ENCODE data around the gene SHC2. TPM values are rescaled to one million over a fixed set of nuclear protein-coding genes. Genes with fewer than 3 reads are reported as not detected.
"Not testable (repeated sequence)": the region's sequence is repeated elsewhere in the genome, so short reads cannot be mapped to it uniquely, and the experiment has no call there.

The SHC2 gene
- polyA plus RNA-seq, 1 of the 3 experiments (the other 2 are of a cell fraction): 0.64 TPM

- Histone ChIP-seq H3F3A (replicated peaks; ENCODE audit: insufficient read depth) (no peaks in the 10 kb centered on the region), H3K9me2 (no peaks in the 10 kb centered on the region), H3K4me3 (ENCODE audit: low read depth in 2 of 2, low read length in 1 of 2) (no peak overlapping the region), H3K79me2 (ENCODE audit: insufficient read depth) (no peaks in the 10 kb centered on the region), H3K4me1 (ENCODE audit: control insufficient read depth in 1 of 2, insufficient read depth in 2 of 2, low read depth in 1 of 2, low read length in 1 of 2) (peaks cover 0 to 18% of the 10 kb centered on the region in 2 experiments; a peak in 1 of 4 replicates), H3K27ac (ENCODE audit: low read depth in 2 of 2, low read length in 1 of 2) (no peak overlapping the region), H3K27me3 (ENCODE audit: insufficient read depth) (peaks cover 8% of the 10 kb centered on the region; the same call in 1 of the 2 replicates), H4K20me1 (ENCODE audit: insufficient read depth) (no peaks in the 10 kb centered on the region), H3K9ac (no peak overlapping the region), H2AFZ (ENCODE audit: low read depth) (no peak overlapping the region), H3K36me3 (replicated peaks in 1 of 2; ENCODE audit: control insufficient read depth in 1 of 2, insufficient read depth in 2 of 2, low read length in 1 of 2) (no peaks in the 10 kb centered on the region), H3K9me3 (no peaks in the 10 kb centered on the region), H3K4me2 (no peak overlapping the region)
- DNase-seq: no peak
- POLR2A ChIA-PET: no interaction called here
- TF ChIP-seq YY1 (IDR thresholded peaks at IDR 0.05; ENCODE audit: low read depth): no peak
- no peak for TF ChIP-seq JUND (IDR thresholded peaks at IDR 0.05)
- no peak for TF ChIP-seq ZBTB33 (IDR thresholded peaks at IDR 0.05; ENCODE audit: borderline replicate concordance, low read depth)
- no peak for TF ChIP-seq GATA2 (CRISPR knock-in tag; IDR thresholded peaks at IDR 0.05)
- no peak for TF ChIP-seq FOXM1 (IDR thresholded peaks at IDR 0.05; ENCODE audit: low read depth)
- TF ChIP-seq TEAD4 (IDR thresholded peaks at IDR 0.05; ENCODE audit: borderline replicate concordance, insufficient read depth): no peak
- no peak for TF ChIP-seq FOSL2 (IDR thresholded peaks at IDR 0.05; ENCODE audit: borderline replicate concordance, low read depth)
- TF ChIP-seq FOXJ3 (CRISPR knock-in tag; IDR thresholded peaks at IDR 0.05): no peak
- no peak for TF ChIP-seq IRF3 (IDR thresholded peaks at IDR 0.05; ENCODE audit: low read depth, low read length)
- no peak for TF ChIP-seq USF1 (IDR thresholded peaks at IDR 0.05; ENCODE audit: borderline replicate concordance, low read depth)
- no peak for TF ChIP-seq REST (IDR thresholded peaks at IDR 0.05; ENCODE audit: low read depth, low read length)
- 68% methylated on average over 9 of the region's 13 CpGs for WGBS (ENCODE audit: low lambda C conversion rate)
- CTCF ChIA-PET: interaction anchor here (1.0 to 2.0 kb wide), 4 partner anchors 8 to 99 kb away, joined by 3 to 6 read pairs (median 4); no protein-coding TSS in a partner anchor
These were observed 49.0 kb downstream of the SHC2 start for GRCh38 chr19:411723-412355.

GRCh38 chr19:411121-411722, 49.6 kb downstream of the SHC2 start:
- H2AFZ ChIP-seq (ENCODE audit: low read depth); H3F3A ChIP-seq (replicated peaks; ENCODE audit: insufficient read depth); H3K9ac ChIP-seq; POLR2A ChIA-PET; H3K4me3 ChIP-seq (ENCODE audit: low read depth in 2 of 2, low read length in 1 of 2); H3K9me2 ChIP-seq; H4K20me1 ChIP-seq (ENCODE audit: insufficient read depth); H3K79me2 ChIP-seq (ENCODE audit: insufficient read depth); H3K4me2 ChIP-seq; DNase-seq; H3K27me3 ChIP-seq (ENCODE audit: insufficient read depth); H3K9me3 ChIP-seq; H3K36me3 ChIP-seq (replicated peaks in 1 of 2; ENCODE audit: control insufficient read depth in 1 of 2, insufficient read depth in 2 of 2, low read length in 1 of 2); H3K27ac ChIP-seq (ENCODE audit: low read depth in 2 of 2, low read length in 1 of 2): not testable (repeated sequence)
- CTCF ChIA-PET: interaction anchor here (1.0 to 1.8 kb wide), 3 partner anchors 27 to 100 kb away, joined by 3 to 6 read pairs (median 4); partner anchors contain the start of gene MADCAM1
- 70% methylated on average over 19 of the region's 22 CpGs for WGBS (ENCODE audit: low lambda C conversion rate)
- peaks cover 0 to 18% of the 10 kb centered on the region in 2 experiments; a peak in 1 of 4 replicates for H3K4me1 ChIP-seq (ENCODE audit: control insufficient read depth in 1 of 2, insufficient read depth in 2 of 2, low read depth in 1 of 2, low read length in 1 of 2)
